ENCODE data around the gene NELFB.

DNA sequence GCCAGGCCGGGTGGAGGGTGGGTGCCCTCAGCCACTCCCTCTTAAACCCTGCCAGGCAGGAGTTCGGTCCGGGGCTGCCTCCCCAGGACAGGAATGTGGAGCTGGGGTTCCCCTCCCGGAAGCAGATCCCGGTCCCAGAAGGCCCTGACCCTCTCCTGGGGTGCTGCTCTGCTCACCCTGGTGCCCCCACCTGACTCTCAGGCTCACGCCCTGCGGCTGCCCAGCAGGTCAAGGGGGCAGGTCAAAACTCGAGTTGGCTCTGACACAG is 50.6 kb downstream of the NELFB start:
- TF ChIP-seq, protein P1, sequence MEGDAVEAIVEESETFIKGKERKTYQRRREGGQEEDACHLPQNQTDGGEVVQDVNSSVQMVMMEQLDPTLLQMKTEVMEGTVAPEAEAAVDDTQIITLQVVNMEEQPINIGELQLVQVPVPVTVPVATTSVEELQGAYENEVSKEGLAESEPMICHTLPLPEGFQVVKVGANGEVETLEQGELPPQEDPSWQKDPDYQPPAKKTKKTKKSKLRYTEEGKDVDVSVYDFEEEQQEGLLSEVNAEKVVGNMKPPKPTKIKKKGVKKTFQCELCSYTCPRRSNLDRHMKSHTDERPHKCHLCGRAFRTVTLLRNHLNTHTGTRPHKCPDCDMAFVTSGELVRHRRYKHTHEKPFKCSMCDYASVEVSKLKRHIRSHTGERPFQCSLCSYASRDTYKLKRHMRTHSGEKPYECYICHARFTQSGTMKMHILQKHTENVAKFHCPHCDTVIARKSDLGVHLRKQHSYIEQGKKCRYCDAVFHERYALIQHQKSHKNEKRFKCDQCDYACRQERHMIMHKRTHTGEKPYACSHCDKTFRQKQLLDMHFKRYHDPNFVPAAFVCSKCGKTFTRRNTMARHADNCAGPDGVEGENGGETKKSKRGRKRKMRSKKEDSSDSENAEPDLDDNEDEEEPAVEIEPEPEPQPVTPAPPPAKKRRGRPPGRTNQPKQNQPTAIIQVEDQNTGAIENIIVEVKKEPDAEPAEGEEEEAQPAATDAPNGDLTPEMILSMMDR (IDR thresholded peaks at IDR 0.05), result no peak
- no peak for TF ChIP-seq SMAD3 (CRISPR knock-in tag; IDR thresholded peaks at IDR 0.05; ENCODE audit: borderline replicate concordance)
- no peak for TF ChIP-seq ZNF121 (CRISPR knock-in tag; IDR thresholded peaks at IDR 0.05)
- no peak for TF ChIP-seq SP1 (CRISPR knock-in tag; conservative IDR thresholded peaks at IDR 0.05)
- TF ChIP-seq CREB1 (CRISPR knock-in tag; IDR thresholded peaks at IDR 0.05), result no peak
- TF ChIP-seq, protein P2, sequence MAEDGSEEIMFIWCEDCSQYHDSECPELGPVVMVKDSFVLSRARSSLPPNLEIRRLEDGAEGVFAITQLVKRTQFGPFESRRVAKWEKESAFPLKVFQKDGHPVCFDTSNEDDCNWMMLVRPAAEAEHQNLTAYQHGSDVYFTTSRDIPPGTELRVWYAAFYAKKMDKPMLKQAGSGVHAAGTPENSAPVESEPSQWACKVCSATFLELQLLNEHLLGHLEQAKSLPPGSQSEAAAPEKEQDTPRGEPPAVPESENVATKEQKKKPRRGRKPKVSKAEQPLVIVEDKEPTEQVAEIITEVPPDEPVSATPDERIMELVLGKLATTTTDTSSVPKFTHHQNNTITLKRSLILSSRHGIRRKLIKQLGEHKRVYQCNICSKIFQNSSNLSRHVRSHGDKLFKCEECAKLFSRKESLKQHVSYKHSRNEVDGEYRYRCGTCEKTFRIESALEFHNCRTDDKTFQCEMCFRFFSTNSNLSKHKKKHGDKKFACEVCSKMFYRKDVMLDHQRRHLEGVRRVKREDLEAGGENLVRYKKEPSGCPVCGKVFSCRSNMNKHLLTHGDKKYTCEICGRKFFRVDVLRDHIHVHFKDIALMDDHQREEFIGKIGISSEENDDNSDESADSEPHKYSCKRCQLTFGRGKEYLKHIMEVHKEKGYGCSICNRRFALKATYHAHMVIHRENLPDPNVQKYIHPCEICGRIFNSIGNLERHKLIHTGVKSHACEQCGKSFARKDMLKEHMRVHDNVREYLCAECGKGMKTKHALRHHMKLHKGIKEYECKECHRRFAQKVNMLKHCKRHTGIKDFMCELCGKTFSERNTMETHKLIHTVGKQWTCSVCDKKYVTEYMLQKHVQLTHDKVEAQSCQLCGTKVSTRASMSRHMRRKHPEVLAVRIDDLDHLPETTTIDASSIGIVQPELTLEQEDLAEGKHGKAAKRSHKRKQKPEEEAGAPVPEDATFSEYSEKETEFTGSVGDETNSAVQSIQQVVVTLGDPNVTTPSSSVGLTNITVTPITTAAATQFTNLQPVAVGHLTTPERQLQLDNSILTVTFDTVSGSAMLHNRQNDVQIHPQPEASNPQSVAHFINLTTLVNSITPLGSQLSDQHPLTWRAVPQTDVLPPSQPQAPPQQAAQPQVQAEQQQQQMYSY (CRISPR knock-in tag; IDR thresholded peaks at IDR 0.05), result no peak
- TF ChIP-seq JAZF1 (CRISPR knock-in tag; IDR thresholded peaks at IDR 0.05), result no peak
- TF ChIP-seq ESRRA (CRISPR knock-in tag; IDR thresholded peaks at IDR 0.05; ENCODE audit: borderline replicate concordance), result no peak
- no peak for TF ChIP-seq NR2C2 (CRISPR knock-in tag; IDR thresholded peaks at IDR 0.05)

Data from WTC11 (cell line).